Hematopoietic multipotent progenitor cell treated with erythropoietin and hydrocortisone succinate and interleukin-3 and kit ligand, for 17 days (in vitro differentiated cells): ENCODE results near the gene EXOC4.

ENCODE experiments used
- DNase-seq: peaks from one replicate; pipeline ENCODE4 v3.0.0-alpha.2; 2015; ENCODE audit warnings: low spot score

The EXOC4 gene

GRCh38 chr7:133491846-133492652, 239.2 kb downstream of the EXOC4 start:
- no peak for DNase-seq

- DNase-seq: no peak
Measured at GRCh38 chr7:133497061-133497460, 244.2 kb downstream of the EXOC4 start.

- DNase-seq: no peak
Measured at GRCh38 chr7:133501771-133502170, 248.9 kb downstream of the EXOC4 start.

GRCh38 chr7:133502498-133502897, 249.6 kb downstream of the EXOC4 start:
- DNase-seq: no peak

GRCh38 chr7:133502972-133503371, 250.1 kb downstream of the EXOC4 start:
- no peak for DNase-seq

- DNase-seq: no peak
Measured at GRCh38 chr7:133504825-133505224, 251.9 kb downstream of the EXOC4 start.

- no peak for DNase-seq
Measured at GRCh38 chr7:133509822-133510221, 256.9 kb downstream of the EXOC4 start.

- no peak for DNase-seq
Measured at GRCh38 chr7:133510326-133511055, 257.6 kb downstream of the EXOC4 start.

- DNase-seq: no peak
Measured at GRCh38 chr7:133511252-133511651, 258.4 kb downstream of the EXOC4 start.

GRCh38 chr7:133511708-133512107, 258.8 kb downstream of the EXOC4 start:
- no peak for DNase-seq

GRCh38 chr7:133512560-133512959, 259.7 kb downstream of the EXOC4 start:
- DNase-seq: no peak

- no peak for DNase-seq
Measured at GRCh38 chr7:133513608-133514007, 260.7 kb downstream of the EXOC4 start.

GRCh38 chr7:133514551-133514950, 261.7 kb downstream of the EXOC4 start:
- no peak for DNase-seq

GRCh38 chr7:133517766-133518165, 264.9 kb downstream of the EXOC4 start:
- DNase-seq: no peak

GRCh38 chr7:133518718-133519117, 265.8 kb downstream of the EXOC4 start:
- DNase-seq: no peak

GRCh38 chr7:133520248-133520647, 267.4 kb downstream of the EXOC4 start:
- DNase-seq: no peak

GRCh38 chr7:133522501-133522900, 269.6 kb downstream of the EXOC4 start:
- no peak for DNase-seq

- DNase-seq: no peak
Measured at GRCh38 chr7:133528796-133529195, 275.9 kb downstream of the EXOC4 start.

GRCh38 chr7:133529861-133530260, 277.0 kb downstream of the EXOC4 start:
- no peak for DNase-seq

- DNase-seq: no peak
Measured at GRCh38 chr7:133530682-133531081, 277.8 kb downstream of the EXOC4 start.

GRCh38 chr7:133534816-133535215, 281.9 kb downstream of the EXOC4 start:
- DNase-seq: no peak

- DNase-seq: no peak
Measured at GRCh38 chr7:133535308-133535707, 282.4 kb downstream of the EXOC4 start.

- no peak for DNase-seq
Measured at GRCh38 chr7:133536450-133536849, 283.6 kb downstream of the EXOC4 start.
